HEK293 (cell line): ENCODE measurements around the gene DKKL1.

ENCODE experiments used
- CTCF ChIA-PET: fragments of 350-600 bp; formaldehyde crosslinking; extraction: SDS; loops from one replicate; lab custom pipeline; 2021; ENCODE audit warnings: antibody characterized with exemption; lab: Yijun Ruan, JAX
- POLR2A ChIA-PET: fragments of 300-600 bp; formaldehyde crosslinking; extraction: SDS; loops from one replicate; lab custom pipeline; 2020; ENCODE audit warnings: antibody characterized with exemption, inconsistent platforms; lab: Yijun Ruan, JAX
- H3K27ac ChIP-seq: fragments of 200-500 bp; sonication (Bioruptor generic); 2 replicates; pipeline ENCODE4 v1.5.1; 2014; ENCODE audit warnings: low read depth, low read length, control low read depth, inconsistent platforms; ENCODE audit errors: extremely low read depth
- H3K36me3 ChIP-seq, 2 experiments: fragments of 200-500 bp in 1 of 2; sonication (Bioruptor generic) in 1 of 2; 1 replicate in 1 of 2; 2 replicates in 1 of 2; pipeline ENCODE4 v1.5.1; 2014 to 2017; ENCODE audit warnings: inconsistent platforms in 2 of 2, low read length in 2 of 2; ENCODE audit not compliant: control insufficient read depth in 2 of 2, insufficient read depth in 1 of 2
- H3K4me1 ChIP-seq: fragments of 200-500 bp; sonication (Bioruptor generic); 2 replicates; pipeline ENCODE4 v1.5.1; 2014; ENCODE audit warnings: mild to moderate bottlenecking, low read length, inconsistent platforms; ENCODE audit not compliant: control insufficient read depth, insufficient read depth
- H3K4me3 ChIP-seq: 2 replicates; pipeline ENCODE4 v1.5.1; 2011; ENCODE audit warnings: low read depth, mild to moderate bottlenecking, control low read depth, low read length, moderate library complexity
- H3K9me3 ChIP-seq: fragments of 200-500 bp; sonication (Bioruptor generic); 2 replicates; pipeline ENCODE4 v1.5.1; 2014; ENCODE audit warnings: low read depth, low read length, inconsistent platforms; ENCODE audit not compliant: control insufficient read depth, insufficient read depth
- KLF16 ChIP-seq: fragments of 450-650 bp; formaldehyde crosslinking; IDR thresholded peaks from 2 replicates; pipeline ENCODE4 v1.5.1; 2017; ENCODE audit warnings: missing biosample characterization, missing genetic modification characterization
- KLF9 ChIP-seq: fragments of 450-650 bp; formaldehyde crosslinking; IDR thresholded peaks from 2 replicates; pipeline ENCODE4 v1.5.1; 2016; ENCODE audit warnings: missing biosample characterization, missing genetic modification characterization, low read depth
- OSR2 ChIP-seq: fragments of 450-650 bp; formaldehyde crosslinking; IDR thresholded peaks from 2 replicates; pipeline ENCODE4 v1.5.1; 2016; ENCODE audit warnings: missing biosample characterization, missing genetic modification characterization
- PRDM1 ChIP-seq: fragments of 450-650 bp; formaldehyde crosslinking; IDR thresholded peaks from 2 replicates; pipeline ENCODE4; 2016; ENCODE audit warnings: missing biosample characterization, missing genetic modification characterization
- SP7 ChIP-seq: fragments of 450-650 bp; formaldehyde crosslinking; IDR thresholded peaks from 2 replicates; pipeline ENCODE4 v1.5.1; 2016; ENCODE audit warnings: missing biosample characterization, missing genetic modification characterization
- ZBTB17 ChIP-seq: fragments of 450-650 bp; formaldehyde crosslinking; IDR thresholded peaks from 2 replicates; pipeline ENCODE4 v1.5.1; 2016; ENCODE audit warnings: missing biosample characterization, missing genetic modification characterization
- ZFHX2 ChIP-seq: fragments of 450-650 bp; formaldehyde crosslinking; conservative IDR thresholded peaks from 2 replicates; pipeline ENCODE4 v1.5.1; 2016; ENCODE audit warnings: missing biosample characterization, missing genetic modification characterization
- ZNF184 ChIP-seq: fragments of 450-650 bp; IDR thresholded peaks from 2 replicates; pipeline ENCODE4 v1.5.1; 2018; ENCODE audit warnings: missing biosample characterization, mild to moderate bottlenecking, missing genetic modification characterization
- ZNF302 ChIP-seq: fragments of 450-650 bp; formaldehyde crosslinking; IDR thresholded peaks from 2 replicates; pipeline ENCODE4 v1.5.1; 2016; ENCODE audit warnings: missing biosample characterization, missing genetic modification characterization, low read depth
- ZNF335 ChIP-seq: fragments of 450-650 bp; formaldehyde crosslinking; conservative IDR thresholded peaks from 2 replicates; pipeline ENCODE4 v1.5.1; 2016; ENCODE audit warnings: missing biosample characterization, missing genetic modification characterization
- ZNF366 ChIP-seq: fragments of 450-650 bp; formaldehyde crosslinking; conservative IDR thresholded peaks from 2 replicates; pipeline ENCODE4 v1.5.1; 2016; ENCODE audit warnings: missing biosample characterization, missing genetic modification characterization
- ZNF549 ChIP-seq: fragments of 450-650 bp; IDR thresholded peaks from 2 replicates; pipeline ENCODE4 v1.5.1; 2018; ENCODE audit warnings: missing biosample characterization, missing genetic modification characterization, mild to moderate bottlenecking, inconsistent platforms, moderate library complexity
- ZNF561 ChIP-seq: fragments of 450-650 bp; IDR thresholded peaks from 2 replicates; pipeline ENCODE4 v1.5.1; 2018; ENCODE audit warnings: missing biosample characterization, missing genetic modification characterization, borderline replicate concordance
- ZNF660 ChIP-seq: fragments of 450-650 bp; IDR thresholded peaks from 2 replicates; pipeline ENCODE4 v1.5.1; 2018; ENCODE audit warnings: missing biosample characterization, mild to moderate bottlenecking, missing genetic modification characterization
- ZNF768 ChIP-seq: fragments of 450-650 bp; formaldehyde crosslinking; IDR thresholded peaks from 2 replicates; pipeline ENCODE4 v1.5.1; 2018; ENCODE audit warnings: missing biosample characterization, mild to moderate bottlenecking, missing genetic modification characterization
- TF ChIP-seq, protein P1 (sequence below): sonication (generic); formaldehyde crosslinking; IDR thresholded peaks from 2 replicates; pipeline ENCODE4 v1.8.1; 2022; ENCODE audit warnings: mild to moderate bottlenecking, moderate library complexity, missing genetic modification reagents
- TF ChIP-seq, protein P2 (sequence below): fragments of 450-650 bp; formaldehyde crosslinking; IDR thresholded peaks from 2 replicates; pipeline ENCODE4 v1.5.1; 2016; ENCODE audit warnings: missing biosample characterization, missing genetic modification characterization
- TF ChIP-seq, protein P3 (sequence below): fragments of 450-650 bp; IDR thresholded peaks from 2 replicates; pipeline ENCODE4 v1.5.1; 2018; ENCODE audit warnings: missing biosample characterization, mild to moderate bottlenecking, missing genetic modification characterization
- TF ChIP-seq, protein P4 (sequence below): fragments of 450-650 bp; formaldehyde crosslinking; IDR thresholded peaks from 2 replicates; pipeline ENCODE4 v1.5.1; 2016; ENCODE audit warnings: missing biosample characterization, missing genetic modification characterization
- TF ChIP-seq, protein P5 (sequence below): fragments of 450-650 bp; formaldehyde crosslinking; IDR thresholded peaks from 2 replicates; pipeline ENCODE4 v1.5.1; 2016; ENCODE audit warnings: missing biosample characterization, missing genetic modification characterization

Gene DKKL1

DNA sequence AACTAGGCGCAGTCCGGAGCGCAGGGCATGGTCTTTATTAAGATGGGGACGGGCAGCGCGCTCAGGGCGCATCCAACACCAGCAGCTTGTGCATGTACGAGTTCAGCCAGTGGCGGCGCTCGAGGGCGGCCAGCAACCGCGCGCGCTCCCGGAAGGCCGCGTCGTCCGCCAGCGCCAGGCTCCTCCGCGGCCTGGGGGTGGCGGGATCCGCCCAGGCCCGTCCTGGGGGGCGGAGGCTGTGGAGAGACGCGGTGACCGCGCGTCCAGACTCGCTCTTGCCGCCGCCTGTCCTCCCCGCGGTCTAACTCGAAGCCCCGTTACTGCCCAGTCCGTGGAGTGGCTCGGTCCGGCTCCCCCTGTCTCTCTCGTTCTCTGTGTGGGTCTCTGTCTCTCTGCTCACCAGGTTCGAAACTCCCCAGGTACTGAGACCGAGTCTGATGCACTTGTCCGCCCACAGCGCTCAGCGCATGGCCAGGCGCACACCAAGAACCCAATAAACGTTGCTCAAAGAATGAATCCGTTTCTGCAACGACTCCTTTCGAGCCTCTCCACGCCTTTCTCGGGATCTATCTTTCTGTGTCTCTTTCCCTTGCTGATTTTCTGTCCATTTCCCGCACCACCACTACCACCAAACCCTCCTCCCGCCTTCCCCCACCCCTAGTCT lies 58.9 kb downstream of the DKKL1 start (continued):
- TF ChIP-seq ZNF561 (tag by site-specific recombination): peak; percentile 78; the same call in 1 of the 2 replicates
- peak; percentile 77 for TF ChIP-seq ZBTB17
- TF ChIP-seq, protein P1, sequence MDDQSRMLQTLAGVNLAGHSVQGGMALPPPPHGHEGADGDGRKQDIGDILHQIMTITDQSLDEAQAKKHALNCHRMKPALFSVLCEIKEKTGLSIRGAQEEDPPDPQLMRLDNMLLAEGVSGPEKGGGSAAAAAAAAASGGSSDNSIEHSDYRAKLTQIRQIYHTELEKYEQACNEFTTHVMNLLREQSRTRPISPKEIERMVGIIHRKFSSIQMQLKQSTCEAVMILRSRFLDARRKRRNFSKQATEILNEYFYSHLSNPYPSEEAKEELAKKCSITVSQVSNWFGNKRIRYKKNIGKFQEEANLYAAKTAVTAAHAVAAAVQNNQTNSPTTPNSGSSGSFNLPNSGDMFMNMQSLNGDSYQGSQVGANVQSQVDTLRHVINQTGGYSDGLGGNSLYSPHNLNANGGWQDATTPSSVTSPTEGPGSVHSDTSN (CRISPR knock-in tag): peak; percentile 63; the same call in 1 of the 2 replicates
- no peak for TF ChIP-seq ZNF184 (tag by site-specific recombination)
- TF ChIP-seq ZNF335 (tag by site-specific recombination): peak; percentile 40
- no peak for TF ChIP-seq ZNF549 (tag by site-specific recombination)
- TF ChIP-seq, protein P2, sequence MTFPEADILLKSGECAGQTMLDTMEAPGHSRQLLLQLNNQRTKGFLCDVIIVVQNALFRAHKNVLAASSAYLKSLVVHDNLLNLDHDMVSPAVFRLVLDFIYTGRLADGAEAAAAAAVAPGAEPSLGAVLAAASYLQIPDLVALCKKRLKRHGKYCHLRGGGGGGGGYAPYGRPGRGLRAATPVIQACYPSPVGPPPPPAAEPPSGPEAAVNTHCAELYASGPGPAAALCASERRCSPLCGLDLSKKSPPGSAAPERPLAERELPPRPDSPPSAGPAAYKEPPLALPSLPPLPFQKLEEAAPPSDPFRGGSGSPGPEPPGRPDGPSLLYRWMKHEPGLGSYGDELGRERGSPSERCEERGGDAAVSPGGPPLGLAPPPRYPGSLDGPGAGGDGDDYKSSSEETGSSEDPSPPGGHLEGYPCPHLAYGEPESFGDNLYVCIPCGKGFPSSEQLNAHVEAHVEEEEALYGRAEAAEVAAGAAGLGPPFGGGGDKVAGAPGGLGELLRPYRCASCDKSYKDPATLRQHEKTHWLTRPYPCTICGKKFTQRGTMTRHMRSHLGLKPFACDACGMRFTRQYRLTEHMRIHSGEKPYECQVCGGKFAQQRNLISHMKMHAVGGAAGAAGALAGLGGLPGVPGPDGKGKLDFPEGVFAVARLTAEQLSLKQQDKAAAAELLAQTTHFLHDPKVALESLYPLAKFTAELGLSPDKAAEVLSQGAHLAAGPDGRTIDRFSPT (tag by site-specific recombination): no peak
- peak; percentile 85 for TF ChIP-seq ZNF660 (tag by site-specific recombination)
- TF ChIP-seq KLF9 (tag by site-specific recombination): peak; percentile 52
- TF ChIP-seq ZNF768 (tag by site-specific recombination): no peak
- TF ChIP-seq, protein P3, sequence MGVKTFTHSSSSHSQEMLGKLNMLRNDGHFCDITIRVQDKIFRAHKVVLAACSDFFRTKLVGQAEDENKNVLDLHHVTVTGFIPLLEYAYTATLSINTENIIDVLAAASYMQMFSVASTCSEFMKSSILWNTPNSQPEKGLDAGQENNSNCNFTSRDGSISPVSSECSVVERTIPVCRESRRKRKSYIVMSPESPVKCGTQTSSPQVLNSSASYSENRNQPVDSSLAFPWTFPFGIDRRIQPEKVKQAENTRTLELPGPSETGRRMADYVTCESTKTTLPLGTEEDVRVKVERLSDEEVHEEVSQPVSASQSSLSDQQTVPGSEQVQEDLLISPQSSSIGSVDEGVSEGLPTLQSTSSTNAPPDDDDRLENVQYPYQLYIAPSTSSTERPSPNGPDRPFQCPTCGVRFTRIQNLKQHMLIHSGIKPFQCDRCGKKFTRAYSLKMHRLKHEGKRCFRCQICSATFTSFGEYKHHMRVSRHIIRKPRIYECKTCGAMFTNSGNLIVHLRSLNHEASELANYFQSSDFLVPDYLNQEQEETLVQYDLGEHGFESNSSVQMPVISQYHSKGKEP (tag by site-specific recombination): 0 out of 2 replicates have a peak, but pooled peaks have one; percentile 15
- TF ChIP-seq ZNF302 (tag by site-specific recombination): no peak
- TF ChIP-seq, protein P4, sequence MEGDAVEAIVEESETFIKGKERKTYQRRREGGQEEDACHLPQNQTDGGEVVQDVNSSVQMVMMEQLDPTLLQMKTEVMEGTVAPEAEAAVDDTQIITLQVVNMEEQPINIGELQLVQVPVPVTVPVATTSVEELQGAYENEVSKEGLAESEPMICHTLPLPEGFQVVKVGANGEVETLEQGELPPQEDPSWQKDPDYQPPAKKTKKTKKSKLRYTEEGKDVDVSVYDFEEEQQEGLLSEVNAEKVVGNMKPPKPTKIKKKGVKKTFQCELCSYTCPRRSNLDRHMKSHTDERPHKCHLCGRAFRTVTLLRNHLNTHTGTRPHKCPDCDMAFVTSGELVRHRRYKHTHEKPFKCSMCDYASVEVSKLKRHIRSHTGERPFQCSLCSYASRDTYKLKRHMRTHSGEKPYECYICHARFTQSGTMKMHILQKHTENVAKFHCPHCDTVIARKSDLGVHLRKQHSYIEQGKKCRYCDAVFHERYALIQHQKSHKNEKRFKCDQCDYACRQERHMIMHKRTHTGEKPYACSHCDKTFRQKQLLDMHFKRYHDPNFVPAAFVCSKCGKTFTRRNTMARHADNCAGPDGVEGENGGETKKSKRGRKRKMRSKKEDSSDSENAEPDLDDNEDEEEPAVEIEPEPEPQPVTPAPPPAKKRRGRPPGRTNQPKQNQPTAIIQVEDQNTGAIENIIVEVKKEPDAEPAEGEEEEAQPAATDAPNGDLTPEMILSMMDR (tag by site-specific recombination): peak; percentile 59; the same call in 1 of the 2 replicates

DNA sequence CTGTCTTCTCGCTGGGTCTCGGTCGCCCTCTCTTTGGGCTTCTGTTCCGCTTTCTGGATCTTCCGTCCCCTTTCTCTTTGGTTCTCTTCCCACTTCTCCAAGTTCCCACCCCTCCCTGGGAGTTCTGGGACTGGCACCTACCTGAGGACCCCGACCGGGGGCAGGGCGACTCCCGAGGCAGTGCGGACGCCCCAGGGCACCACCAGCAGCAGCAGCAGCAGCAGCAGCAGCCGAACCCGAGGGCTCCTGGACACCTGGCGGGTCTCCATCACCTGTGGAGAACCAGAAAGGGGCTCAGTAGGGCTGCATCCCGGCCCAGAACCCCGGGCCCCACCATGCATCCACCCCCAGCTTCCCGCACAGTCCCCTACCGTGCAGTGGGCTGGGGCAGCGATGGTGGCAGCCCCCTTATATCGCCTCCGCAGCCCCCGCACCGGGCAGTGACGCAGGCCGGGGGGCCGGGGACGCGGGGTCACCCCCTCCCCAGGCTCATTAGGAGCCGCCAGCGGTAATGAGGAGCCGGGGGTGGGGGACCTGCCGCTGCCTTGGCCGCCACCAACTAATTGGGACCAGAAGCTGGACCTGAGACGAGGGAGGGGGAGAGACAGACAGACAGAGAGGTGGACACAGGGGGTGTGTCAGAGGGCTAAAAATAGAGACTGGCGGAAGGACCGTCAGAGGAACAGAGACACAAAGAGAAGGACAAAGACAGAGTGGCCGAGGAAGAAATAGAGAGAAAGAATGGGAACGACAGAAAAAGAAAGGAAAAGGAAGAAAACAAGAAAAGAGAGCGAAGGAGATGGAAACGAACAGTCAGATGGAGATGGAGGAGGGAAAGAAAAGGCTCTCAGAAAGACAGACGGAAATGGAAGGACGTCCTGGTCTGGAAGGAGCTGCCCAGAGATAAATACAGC lies 59.7 kb downstream of the DKKL1 start, which contains the start of gene PTH2:
TSS of gene PTH2 (minus strand) at position 371 of the 914 bp plus-strand sequence. CDS start at position 269, 102 bp downstream.
- TF ChIP-seq ZNF366 (tag by site-specific recombination) (peak; percentile 92), PRDM1 (peak; percentile 89), OSR2 (tag by site-specific recombination) (no peak), ZFHX2 (tag by site-specific recombination) (no peak), KLF16 (tag by site-specific recombination) (peak; percentile 43; the same call in 1 of the 2 replicates), SP7 (no peak)
- TF ChIP-seq, protein P5, sequence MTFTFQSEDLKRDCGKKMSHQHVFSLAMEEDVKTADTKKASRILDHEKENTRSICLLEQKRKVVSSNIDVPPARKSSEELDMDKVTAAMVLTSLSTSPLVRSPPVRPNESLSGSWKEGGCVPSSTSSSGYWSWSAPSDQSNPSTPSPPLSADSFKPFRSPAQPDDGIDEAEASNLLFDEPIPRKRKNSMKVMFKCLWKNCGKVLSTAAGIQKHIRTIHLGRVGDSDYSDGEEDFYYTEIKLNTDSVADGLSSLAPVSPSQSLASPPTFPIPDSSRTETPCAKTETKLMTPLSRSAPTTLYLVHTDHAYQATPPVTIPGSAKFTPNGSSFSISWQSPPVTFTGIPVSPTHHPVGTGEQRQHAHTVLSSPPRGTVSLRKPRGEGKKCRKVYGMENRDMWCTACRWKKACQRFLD: no peak
- H3K27ac ChIP-seq: no peak within 1 kb of the TSS
- H3K4me1 ChIP-seq: peaks cover 5% of the 10 kb centered on the region
- ChIA-PET POLR2A (no interaction called here), CTCF (interaction anchor here (3.8 kb wide), 1 partner anchor 32 kb away, joined by 33 read pairs; no protein-coding TSS in a partner anchor)
- H3K36me3 ChIP-seq: no peaks in the 10 kb centered on the region
- peak within 1 kb of the TSS; percentile 20 for H3K4me3 ChIP-seq
- H3K9me3 ChIP-seq: no peaks in the 10 kb centered on the region
